ENCODE data around the gene NAT16.

Gene NAT16

GRCh38 chr7:101159696-101160674, 20.1 kb downstream of the NAT16 start:
- no peak for DNase-seq (ENCODE audit: low read depth in 1 of 2, low spot score in 1 of 2)
- TF ChIP-seq SPI1 (IDR thresholded peaks at IDR 0.05; ENCODE audit: borderline replicate concordance, low read depth), result no peak
- TF ChIP-seq REST (IDR thresholded peaks at IDR 0.05; ENCODE audit: insufficient replicate concordance, low read depth), result no peak
- TF ChIP-seq GABPA (IDR thresholded peaks at IDR 0.05; ENCODE audit: low read depth), result no peak
- no peak for TF ChIP-seq POLR2AphosphoS5 (IDR thresholded peaks at IDR 0.05; ENCODE audit: low read depth)
- TF ChIP-seq CTCF (IDR thresholded peaks at IDR 0.05; ENCODE audit: insufficient read depth, low read length), result no peak
- H3K27me3 ChIP-seq (ENCODE audit: insufficient read depth, poor library complexity, severe bottlenecking), result peaks cover 14% of the 10 kb centered on the region
- no peak overlapping the region for H3K27ac ChIP-seq (replicated peaks)
- no peak overlapping the region for H3K4me3 ChIP-seq (replicated peaks; ENCODE audit: insufficient read depth, low read length)

- H3K27ac ChIP-seq (replicated peaks), result no peak overlapping the region
- no peak for DNase-seq (ENCODE audit: low read depth in 1 of 2, low spot score in 1 of 2)
- H3K4me3 ChIP-seq (replicated peaks; ENCODE audit: insufficient read depth, low read length), result no peak overlapping the region
- TF ChIP-seq SPI1 (IDR thresholded peaks at IDR 0.05; ENCODE audit: borderline replicate concordance, low read depth) (no peak), REST (IDR thresholded peaks at IDR 0.05; ENCODE audit: insufficient replicate concordance, low read depth) (no peak), POLR2AphosphoS5 (IDR thresholded peaks at IDR 0.05; ENCODE audit: low read depth) (no peak), GABPA (IDR thresholded peaks at IDR 0.05; ENCODE audit: low read depth) (no peak), CTCF (IDR thresholded peaks at IDR 0.05; ENCODE audit: insufficient read depth, low read length) (no peak)
- no peaks in the 10 kb centered on the region for H3K27me3 ChIP-seq (ENCODE audit: insufficient read depth, poor library complexity, severe bottlenecking)
Observed at GRCh38 chr7:101156866-101157589, 23.1 kb downstream of the NAT16 start.

GRCh38 chr7:101156277-101156676, 23.8 kb downstream of the NAT16 start:
- Histone ChIP-seq H3K4me3 (replicated peaks; ENCODE audit: insufficient read depth, low read length) (no peak overlapping the region), H3K27me3 (ENCODE audit: insufficient read depth, poor library complexity, severe bottlenecking) (no peaks in the 10 kb centered on the region), H3K27ac (replicated peaks) (no peak overlapping the region)
- no peak for DNase-seq (ENCODE audit: low read depth in 1 of 2, low spot score in 1 of 2)
- no peak for TF ChIP-seq CTCF (IDR thresholded peaks at IDR 0.05; ENCODE audit: insufficient read depth, low read length)
- TF ChIP-seq REST (IDR thresholded peaks at IDR 0.05; ENCODE audit: insufficient replicate concordance, low read depth), result no peak
- TF ChIP-seq POLR2AphosphoS5 (IDR thresholded peaks at IDR 0.05; ENCODE audit: low read depth), result no peak
- no peak for TF ChIP-seq SPI1 (IDR thresholded peaks at IDR 0.05; ENCODE audit: borderline replicate concordance, low read depth)
- no peak for TF ChIP-seq GABPA (IDR thresholded peaks at IDR 0.05; ENCODE audit: low read depth)
